Central memory CD8-positive, alpha-beta T cell (primary cell): ENCODE measurements around the gene PLLP.
"Not testable (repeated sequence)": the region's sequence is repeated elsewhere in the genome, so short reads cannot be mapped to it uniquely, and the experiment has no call there.

ENCODE experiments used
- ATAC-seq: fragments of 150-1000 bp; cut with Tn5 transposase; replicated peaks from 2 replicates; pipeline ENCODE4 v1.10.0; 2022; ENCODE audit warnings: mild to moderate bottlenecking, moderate FRiP score, moderate number of reproducible peaks; ENCODE audit not compliant: poor library complexity, severe bottlenecking; ENCODE audit errors: extremely low read depth
- DNase-seq, 2 donors: peaks; one replicate each; pipeline ENCODE4 v3.0.0; 2021; ENCODE audit warnings: low spot score in 2 of 2
- H3K27ac Mint-ChIP-seq: one replicate; pipeline ENCODE4 v1.8.0; 2022; ENCODE audit warnings: low read depth, mild to moderate bottlenecking, moderate library complexity, mixed read lengths
- H3K27me3 Mint-ChIP-seq: one replicate; pipeline ENCODE4 v1.8.0; 2022; ENCODE audit warnings: mixed read lengths
- H3K36me3 Mint-ChIP-seq: one replicate; pipeline ENCODE4 v1.8.0; 2022; ENCODE audit warnings: mild to moderate bottlenecking, moderate library complexity, mixed read lengths; ENCODE audit not compliant: insufficient read depth
- H3K4me1 Mint-ChIP-seq: one replicate; pipeline ENCODE4 v1.8.0; 2022; ENCODE audit warnings: mixed read lengths
- H3K4me3 Mint-ChIP-seq: one replicate; pipeline ENCODE4 v1.8.0; 2022; ENCODE audit warnings: mild to moderate bottlenecking, moderate library complexity, mixed read lengths
- H3K9me3 Mint-ChIP-seq: one replicate; pipeline ENCODE4 v1.8.0; 2022; ENCODE audit warnings: mixed read lengths

PLLP gene

GRCh38 chr16:57276596-57276995, 7.9 kb downstream of the PLLP start:
- no peak for DNase-seq
- no peak overlapping the region for H3K4me3 Mint-ChIP-seq
- peaks cover 17% of the 10 kb centered on the region for H3K4me1 Mint-ChIP-seq
- H3K9me3 Mint-ChIP-seq, result no peaks in the 10 kb centered on the region
- H3K27ac Mint-ChIP-seq, result no peak overlapping the region
- no peaks in the 10 kb centered on the region for H3K27me3 Mint-ChIP-seq
- no peaks in the 10 kb centered on the region for H3K36me3 Mint-ChIP-seq
- ATAC-seq, result no peak

- H3K27ac Mint-ChIP-seq, H3K36me3 Mint-ChIP-seq, H3K27me3 Mint-ChIP-seq, H3K4me3 Mint-ChIP-seq, ATAC-seq, H3K9me3 Mint-ChIP-seq, DNase-seq: not testable (repeated sequence)
- H3K4me1 Mint-ChIP-seq, result peaks cover 17% of the 10 kb centered on the region
Observed at GRCh38 chr16:57275946-57276345, 8.5 kb downstream of the PLLP start.

GRCh38 chr16:57273826-57274225, 10.6 kb downstream of the PLLP start:
- no peaks in the 10 kb centered on the region for H3K9me3 Mint-ChIP-seq
- H3K4me3 Mint-ChIP-seq, result no peak overlapping the region
- no peaks in the 10 kb centered on the region for H3K36me3 Mint-ChIP-seq
- ATAC-seq (no peak), DNase-seq (no peak)
- H3K4me1 Mint-ChIP-seq, result peaks cover 8% of the 10 kb centered on the region
- no peak overlapping the region for H3K27ac Mint-ChIP-seq
- no peaks in the 10 kb centered on the region for H3K27me3 Mint-ChIP-seq

GRCh38 chr16:57273359-57273758, 11.1 kb downstream of the PLLP start:
- ATAC-seq, result no peak
- no peaks in the 10 kb centered on the region for H3K36me3 Mint-ChIP-seq
- no peaks in the 10 kb centered on the region for H3K27me3 Mint-ChIP-seq
- peaks cover 8% of the 10 kb centered on the region for H3K4me1 Mint-ChIP-seq
- H3K27ac Mint-ChIP-seq, result no peak overlapping the region
- no peaks in the 10 kb centered on the region for H3K9me3 Mint-ChIP-seq
- no peak overlapping the region for H3K4me3 Mint-ChIP-seq
- no peak for DNase-seq

GRCh38 chr16:57271867-57272495, 12.5 kb downstream of the PLLP start:
- H3K27me3 Mint-ChIP-seq, result no peaks in the 10 kb centered on the region
- ATAC-seq (no peak), DNase-seq (no peak)
- no peak overlapping the region for H3K4me3 Mint-ChIP-seq
- no peaks in the 10 kb centered on the region for H3K36me3 Mint-ChIP-seq
- H3K4me1 Mint-ChIP-seq, result peaks cover 4% of the 10 kb centered on the region
- no peak overlapping the region for H3K27ac Mint-ChIP-seq
- H3K9me3 Mint-ChIP-seq, result no peaks in the 10 kb centered on the region

- Mint-ChIP-seq H3K27ac (no peak overlapping the region), H3K4me1 (peaks cover 14% of the 10 kb centered on the region), H3K9me3 (no peaks in the 10 kb centered on the region), H3K4me3 (no peak overlapping the region), H3K36me3 (no peaks in the 10 kb centered on the region), H3K27me3 (no peaks in the 10 kb centered on the region)
- DNase-seq, result no peak
- ATAC-seq, result no peak
Observed at GRCh38 chr16:57271063-57271345, 13.5 kb downstream of the PLLP start.

- Mint-ChIP-seq H3K9me3 (no peaks in the 10 kb centered on the region), H3K36me3 (no peaks in the 10 kb centered on the region), H3K4me1 (peaks cover 14% of the 10 kb centered on the region), H3K27me3 (no peaks in the 10 kb centered on the region), H3K27ac (no peak overlapping the region), H3K4me3 (no peak overlapping the region)
- DNase-seq (no peak), ATAC-seq (no peak)
Observed at GRCh38 chr16:57270221-57271062, 14.0 kb downstream of the PLLP start.

- no peaks in the 10 kb centered on the region for H3K9me3 Mint-ChIP-seq
- no peaks in the 10 kb centered on the region for H3K27me3 Mint-ChIP-seq
- no peaks in the 10 kb centered on the region for H3K36me3 Mint-ChIP-seq
- no peak overlapping the region for H3K4me3 Mint-ChIP-seq
- no peak for DNase-seq
- H3K4me1 Mint-ChIP-seq, result peaks cover 14% of the 10 kb centered on the region
- peak overlapping the region; percentile 59 for H3K27ac Mint-ChIP-seq
- no peak for ATAC-seq
Observed at GRCh38 chr16:57268804-57269800, 15.4 kb downstream of the PLLP start.

GRCh38 chr16:57267343-57267742, 17.1 kb downstream of the PLLP start:
- Mint-ChIP-seq H3K4me1 (peaks cover 14% of the 10 kb centered on the region), H3K4me3 (peak overlapping the region; percentile 26), H3K27ac (peak overlapping the region; percentile 59)
- not testable (repeated sequence) for H3K9me3 Mint-ChIP-seq, H3K36me3 Mint-ChIP-seq, ATAC-seq, H3K27me3 Mint-ChIP-seq, DNase-seq

GRCh38 chr16:57266531-57267260, 17.8 kb downstream of the PLLP start:
- no peaks in the 10 kb centered on the region for H3K27me3 Mint-ChIP-seq
- peak overlapping the region; percentile 59 for H3K27ac Mint-ChIP-seq
- H3K4me3 Mint-ChIP-seq, result peak overlapping the region; percentile 26
- peak in 1 of 2 donors; percentile 21 for DNase-seq
- peak; percentile 89 for ATAC-seq
- no peaks in the 10 kb centered on the region for H3K36me3 Mint-ChIP-seq
- H3K4me1 Mint-ChIP-seq, result peaks cover 14% of the 10 kb centered on the region
- H3K9me3 Mint-ChIP-seq, result no peaks in the 10 kb centered on the region

GRCh38 chr16:57265850-57266530, 18.5 kb downstream of the PLLP start:
- Mint-ChIP-seq H3K4me1 (peaks cover 14% of the 10 kb centered on the region), H3K9me3 (no peaks in the 10 kb centered on the region), H3K36me3 (no peaks in the 10 kb centered on the region), H3K4me3 (peak overlapping the region; percentile 26), H3K27me3 (no peaks in the 10 kb centered on the region), H3K27ac (peak overlapping the region; percentile 59)
- no peak for DNase-seq
- ATAC-seq, result no peak
